ENCODE results near the gene RPRD2. TPM values are rescaled to one million over a fixed set of nuclear protein-coding genes. Genes with fewer than 3 reads are reported as not detected.
"Not testable (repeated sequence)": the region's sequence is repeated elsewhere in the genome, so short reads cannot be mapped to it uniquely, and the experiment has no call there.

RPRD2 gene
- polyA plus RNA-seq, 2 donors, result 7.1 to 8.9 TPM

DNA sequence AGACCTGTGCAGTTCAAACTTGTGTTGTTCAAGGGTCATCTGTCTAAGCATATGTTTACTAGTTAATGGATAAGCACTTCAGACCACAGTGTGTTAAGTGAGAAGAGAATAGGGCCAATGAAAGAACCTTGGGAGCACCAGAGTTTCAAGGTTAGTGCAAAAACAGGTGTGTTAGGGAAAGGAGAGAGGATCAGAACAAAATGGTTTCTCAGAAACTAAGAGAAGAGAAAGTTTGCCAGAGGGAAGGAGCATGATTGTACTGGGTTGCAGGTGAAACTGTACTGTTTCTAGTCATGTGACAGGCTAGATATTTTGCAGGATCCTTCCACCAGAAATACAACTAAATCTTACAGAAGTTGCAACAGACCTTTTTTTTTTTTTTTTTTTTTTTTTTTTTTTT is 23.3 kb downstream of the RPRD2 start:
- Histone ChIP-seq H3K27me3 (ENCODE audit: control insufficient read depth in 1 of 2, insufficient read depth in 2 of 2, low read length in 2 of 2) (no peaks in the 10 kb centered on the region), H3K9me3 (ENCODE audit: control insufficient read depth in 2 of 2, insufficient read depth in 1 of 2, low read depth in 1 of 2, low read length in 1 of 2) (no peaks in the 10 kb centered on the region), H3K36me3 (ENCODE audit: control insufficient read depth in 2 of 2, insufficient read depth in 2 of 2, low read length in 1 of 2) (no peaks in the 10 kb centered on the region), H3K27ac (ENCODE audit: low read depth in 2 of 2, low read length in 1 of 2) (no peak overlapping the region), H3K4me3 (ENCODE audit: low read depth in 1 of 2, low read length in 2 of 2) (no peak overlapping the region), H3K4me1 (ENCODE audit: control insufficient read depth in 2 of 2, insufficient read depth in 2 of 2, low read length in 1 of 2) (peaks cover 0 to 3% of the 10 kb centered on the region in 2 donors)

DNA sequence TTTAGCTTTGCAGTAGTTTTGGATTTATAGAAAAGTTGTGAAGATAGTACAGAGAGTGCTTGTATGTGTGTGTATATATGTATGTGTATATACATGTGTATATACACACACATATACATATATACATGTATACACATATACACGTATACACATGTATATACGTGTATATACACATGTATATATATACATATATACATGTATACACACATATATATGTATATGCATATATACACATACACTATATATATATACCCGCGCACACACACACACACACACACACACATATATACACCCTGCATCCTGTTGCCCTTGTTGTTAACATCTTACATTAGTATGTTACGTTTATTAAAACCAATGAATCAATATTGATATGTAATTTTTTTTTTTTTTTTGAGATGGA is 24.3 kb downstream of the RPRD2 start:
- Histone ChIP-seq H3K9me3 (ENCODE audit: control insufficient read depth in 2 of 2, insufficient read depth in 1 of 2, low read depth in 1 of 2, low read length in 1 of 2) (no peaks in the 10 kb centered on the region), H3K4me3 (ENCODE audit: low read depth in 1 of 2, low read length in 2 of 2) (no peak overlapping the region), H3K27ac (ENCODE audit: low read depth in 2 of 2, low read length in 1 of 2) (no peak overlapping the region), H3K4me1 (ENCODE audit: control insufficient read depth in 2 of 2, insufficient read depth in 2 of 2, low read length in 1 of 2) (peaks cover 0 to 3% of the 10 kb centered on the region in 2 donors), H3K27me3 (ENCODE audit: control insufficient read depth in 1 of 2, insufficient read depth in 2 of 2, low read length in 2 of 2) (no peaks in the 10 kb centered on the region), H3K36me3 (ENCODE audit: control insufficient read depth in 2 of 2, insufficient read depth in 2 of 2, low read length in 1 of 2) (peaks cover 0 to 2% of the 10 kb centered on the region in 2 donors)
- 84 to 89% methylated on average over 5 of the region's 5 CpGs for WGBS, 2 donors

DNA sequence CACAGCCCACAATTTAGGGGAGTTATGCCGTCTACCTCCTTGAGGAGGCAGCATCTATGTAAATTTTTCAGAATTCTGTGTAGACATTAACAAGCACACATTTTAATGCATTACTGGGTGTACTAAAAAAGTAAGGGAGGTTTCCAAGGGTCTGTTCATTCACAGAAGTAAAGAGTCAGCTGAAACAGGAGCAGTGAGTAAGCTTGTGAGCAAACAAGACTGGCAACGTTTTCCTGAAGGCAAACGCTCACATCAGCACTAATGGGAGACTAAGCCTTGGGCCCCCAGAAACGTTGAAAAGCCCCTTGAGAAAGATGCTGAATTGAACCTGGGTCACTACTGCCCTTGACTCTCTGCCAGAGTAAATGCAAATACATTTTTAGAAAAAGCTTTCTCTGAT is 25.7 kb downstream of the RPRD2 start:
- H3K4me1 ChIP-seq (ENCODE audit: control insufficient read depth in 2 of 2, insufficient read depth in 2 of 2, low read length in 1 of 2), result peaks cover 0 to 3% of the 10 kb centered on the region in 2 donors
- no peak overlapping the region for H3K27ac ChIP-seq (ENCODE audit: low read depth in 2 of 2, low read length in 1 of 2)
- H3K4me3 ChIP-seq (ENCODE audit: low read depth in 1 of 2, low read length in 2 of 2), result no peak overlapping the region
- H3K9me3 ChIP-seq (ENCODE audit: control insufficient read depth in 2 of 2, insufficient read depth in 1 of 2, low read depth in 1 of 2, low read length in 1 of 2), result no peaks in the 10 kb centered on the region
- H3K27me3 ChIP-seq (ENCODE audit: control insufficient read depth in 1 of 2, insufficient read depth in 2 of 2, low read length in 2 of 2), result no peaks in the 10 kb centered on the region
- peaks cover 0 to 2% of the 10 kb centered on the region in 2 donors for H3K36me3 ChIP-seq (ENCODE audit: control insufficient read depth in 2 of 2, insufficient read depth in 2 of 2, low read length in 1 of 2)
- 35 to 36% methylated on average over 4 of the region's 4 CpGs for WGBS, 2 donors

DNA sequence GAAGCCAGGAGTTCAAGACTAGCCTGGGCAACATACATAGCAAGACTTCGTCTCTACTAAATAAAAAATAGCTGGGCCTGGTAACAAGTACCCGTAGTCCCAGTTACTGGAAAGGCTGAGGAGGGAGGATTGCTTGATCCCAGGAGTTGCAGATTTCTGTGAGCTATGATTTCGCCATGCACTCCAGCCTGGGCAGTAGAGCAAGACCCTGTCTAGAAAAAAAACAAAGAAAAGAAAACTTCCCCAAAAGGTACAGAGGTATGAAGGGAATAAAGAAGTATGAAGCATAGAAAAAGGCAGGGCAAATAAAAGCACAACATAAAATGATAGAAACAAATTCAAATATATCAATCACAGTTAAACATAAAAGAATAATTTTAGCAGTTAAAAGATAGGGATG is 28.7 kb downstream of the RPRD2 start:
- Histone ChIP-seq H3K27ac (ENCODE audit: low read depth in 2 of 2, low read length in 1 of 2) (no peak overlapping the region), H3K4me1 (ENCODE audit: control insufficient read depth in 2 of 2, insufficient read depth in 2 of 2, low read length in 1 of 2) (peaks cover 0 to 3% of the 10 kb centered on the region in 2 donors), H3K9me3 (ENCODE audit: control insufficient read depth in 2 of 2, insufficient read depth in 1 of 2, low read depth in 1 of 2, low read length in 1 of 2) (no peaks in the 10 kb centered on the region), H3K27me3 (ENCODE audit: control insufficient read depth in 1 of 2, insufficient read depth in 2 of 2, low read length in 2 of 2) (no peaks in the 10 kb centered on the region), H3K4me3 (ENCODE audit: low read depth in 1 of 2, low read length in 2 of 2) (no peak overlapping the region), H3K36me3 (ENCODE audit: control insufficient read depth in 2 of 2, insufficient read depth in 2 of 2, low read length in 1 of 2) (peaks cover 0 to 2% of the 10 kb centered on the region in 2 donors)
- WGBS, 2 donors, result 70 to 81% methylated on average over 3 of the region's 3 CpGs

DNA sequence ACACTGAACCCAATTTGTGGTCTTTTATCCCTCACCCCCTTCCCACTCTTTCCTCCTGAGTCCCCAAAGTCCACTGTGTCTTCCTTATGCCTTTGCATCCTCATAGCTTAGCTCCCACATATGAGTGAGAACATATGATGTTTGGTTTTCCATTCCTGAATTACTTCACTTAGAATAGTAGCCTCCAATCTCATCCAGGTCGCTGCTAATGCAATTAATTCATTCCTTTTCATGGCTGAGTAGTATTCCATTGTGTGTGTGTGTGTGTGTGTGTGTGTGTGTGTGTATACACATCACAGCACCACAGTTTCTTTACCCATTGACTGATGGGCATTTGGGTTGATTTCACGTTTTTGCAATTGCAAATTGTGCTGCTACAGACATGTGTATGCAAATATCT is 31.2 kb downstream of the RPRD2 start:
- H3K4me1 ChIP-seq (ENCODE audit: control insufficient read depth in 2 of 2, insufficient read depth in 2 of 2, low read length in 1 of 2); H3K36me3 ChIP-seq (ENCODE audit: control insufficient read depth in 2 of 2, insufficient read depth in 2 of 2, low read length in 1 of 2); H3K27me3 ChIP-seq (ENCODE audit: control insufficient read depth in 1 of 2, insufficient read depth in 2 of 2, low read length in 2 of 2); H3K9me3 ChIP-seq (ENCODE audit: control insufficient read depth in 2 of 2, insufficient read depth in 1 of 2, low read depth in 1 of 2, low read length in 1 of 2); H3K4me3 ChIP-seq (ENCODE audit: low read depth in 1 of 2, low read length in 2 of 2); H3K27ac ChIP-seq (ENCODE audit: low read depth in 2 of 2, low read length in 1 of 2): not testable (repeated sequence)
- 92 to 95% methylated on average over 2 of the region's 2 CpGs for WGBS, 2 donors

DNA sequence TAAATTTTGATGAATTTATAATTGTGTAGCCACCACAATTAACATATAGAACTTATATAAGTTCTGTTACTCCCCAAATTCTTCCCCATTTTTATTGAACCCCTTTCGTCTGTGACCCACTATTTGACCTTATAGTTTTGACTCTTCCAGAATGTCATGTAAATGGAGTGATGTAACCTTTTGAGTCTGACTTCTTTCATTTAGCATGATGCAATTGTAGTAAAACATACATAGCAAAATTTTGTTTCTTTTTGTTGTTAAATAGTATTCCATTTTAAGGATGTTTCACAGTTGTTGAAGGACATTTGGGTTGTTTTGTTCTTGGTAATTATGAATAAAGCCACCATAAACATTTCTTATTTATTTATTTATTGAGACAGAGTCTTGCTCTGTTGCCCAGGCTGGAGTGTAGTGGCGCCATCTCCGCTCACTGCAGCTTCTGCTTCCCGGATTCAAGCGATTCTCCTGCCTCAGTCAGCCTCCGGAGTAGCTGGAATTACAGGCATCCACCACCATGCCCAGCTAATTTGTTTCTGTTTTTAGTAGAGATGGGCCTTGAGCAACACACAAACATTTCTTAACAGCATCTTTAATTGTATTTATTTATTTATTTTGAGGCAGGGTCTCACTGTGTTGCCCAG is 33.6 kb downstream of the RPRD2 start:
- Histone ChIP-seq H3K27ac (ENCODE audit: low read depth in 2 of 2, low read length in 1 of 2) (no peak overlapping the region), H3K4me1 (ENCODE audit: control insufficient read depth in 2 of 2, insufficient read depth in 2 of 2, low read length in 1 of 2) (no peaks in the 10 kb centered on the region), H3K9me3 (ENCODE audit: control insufficient read depth in 2 of 2, insufficient read depth in 1 of 2, low read depth in 1 of 2, low read length in 1 of 2) (no peaks in the 10 kb centered on the region), H3K36me3 (ENCODE audit: control insufficient read depth in 2 of 2, insufficient read depth in 2 of 2, low read length in 1 of 2) (peaks cover 0 to 2% of the 10 kb centered on the region in 2 donors), H3K27me3 (ENCODE audit: control insufficient read depth in 1 of 2, insufficient read depth in 2 of 2, low read length in 2 of 2) (no peaks in the 10 kb centered on the region), H3K4me3 (ENCODE audit: low read depth in 1 of 2, low read length in 2 of 2) (no peak overlapping the region)
- WGBS, 2 donors, result 95 to 97% methylated on average over 6 of the region's 6 CpGs

DNA sequence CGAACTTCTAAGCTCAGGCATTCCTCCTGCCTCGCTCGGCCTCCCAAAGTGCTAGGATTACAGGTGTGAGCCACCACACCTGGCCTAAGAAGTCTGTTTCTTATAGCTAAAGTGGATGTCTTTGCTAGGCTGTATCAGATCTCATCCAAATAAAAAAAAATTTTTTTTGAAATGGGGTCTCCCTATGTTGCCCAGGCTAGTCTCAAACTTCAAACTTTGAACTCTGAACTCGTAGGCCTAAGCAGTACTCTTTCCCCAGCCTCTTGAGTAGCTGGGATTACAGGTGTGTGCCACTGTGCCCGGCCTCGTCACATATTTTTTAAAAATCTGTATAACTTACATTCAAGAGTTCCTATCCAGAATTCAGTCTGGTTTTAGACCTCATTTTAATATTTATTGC is 40.5 kb downstream of the RPRD2 start:
- no peaks in the 10 kb centered on the region for H3K36me3 ChIP-seq (ENCODE audit: control insufficient read depth in 2 of 2, insufficient read depth in 2 of 2, low read length in 1 of 2)
- no peaks in the 10 kb centered on the region for H3K9me3 ChIP-seq (ENCODE audit: control insufficient read depth in 2 of 2, insufficient read depth in 1 of 2, low read depth in 1 of 2, low read length in 1 of 2)
- no peak overlapping the region for H3K27ac ChIP-seq (ENCODE audit: low read depth in 2 of 2, low read length in 1 of 2)
- 82 to 90% methylated on average over 6 of the region's 6 CpGs for WGBS, 2 donors
- H3K4me3 ChIP-seq (ENCODE audit: low read depth in 1 of 2, low read length in 2 of 2), result no peak overlapping the region
- H3K27me3 ChIP-seq (ENCODE audit: control insufficient read depth in 1 of 2, insufficient read depth in 2 of 2, low read length in 2 of 2), result no peaks in the 10 kb centered on the region
- peaks cover 0 to 3% of the 10 kb centered on the region in 2 donors for H3K4me1 ChIP-seq (ENCODE audit: control insufficient read depth in 2 of 2, insufficient read depth in 2 of 2, low read length in 1 of 2)

DNA sequence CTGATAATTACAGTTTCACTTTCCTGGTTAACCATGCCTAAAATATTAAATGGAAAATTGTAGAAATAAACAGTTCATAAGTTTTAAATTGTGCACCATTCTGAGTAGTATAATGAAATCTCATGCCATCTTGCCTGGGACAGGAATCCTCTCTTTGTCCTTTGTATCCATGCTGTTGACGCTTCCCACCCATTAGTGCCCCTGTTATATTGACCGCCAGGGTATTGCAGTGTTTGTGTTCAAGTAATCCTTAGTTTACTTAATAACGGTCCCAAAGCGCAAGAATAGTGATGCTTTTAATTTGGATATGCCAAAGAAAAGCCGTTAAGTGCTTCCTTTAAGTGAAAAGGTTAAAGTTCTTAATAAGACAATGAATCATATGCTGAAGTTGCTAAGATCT is 41.7 kb downstream of the RPRD2 start:
- H3K27ac ChIP-seq (ENCODE audit: low read depth in 2 of 2, low read length in 1 of 2), result no peak overlapping the region
- no peaks in the 10 kb centered on the region for H3K36me3 ChIP-seq (ENCODE audit: control insufficient read depth in 2 of 2, insufficient read depth in 2 of 2, low read length in 1 of 2)
- H3K27me3 ChIP-seq (ENCODE audit: control insufficient read depth in 1 of 2, insufficient read depth in 2 of 2, low read length in 2 of 2), result no peaks in the 10 kb centered on the region
- WGBS, 2 donors, result 62 to 71% methylated on average over 5 of the region's 5 CpGs
- H3K9me3 ChIP-seq (ENCODE audit: control insufficient read depth in 2 of 2, insufficient read depth in 1 of 2, low read depth in 1 of 2, low read length in 1 of 2), result no peaks in the 10 kb centered on the region
- no peak overlapping the region for H3K4me3 ChIP-seq (ENCODE audit: low read depth in 1 of 2, low read length in 2 of 2)
- H3K4me1 ChIP-seq (ENCODE audit: control insufficient read depth in 2 of 2, insufficient read depth in 2 of 2, low read length in 1 of 2), result peaks cover 0 to 3% of the 10 kb centered on the region in 2 donors

DNA sequence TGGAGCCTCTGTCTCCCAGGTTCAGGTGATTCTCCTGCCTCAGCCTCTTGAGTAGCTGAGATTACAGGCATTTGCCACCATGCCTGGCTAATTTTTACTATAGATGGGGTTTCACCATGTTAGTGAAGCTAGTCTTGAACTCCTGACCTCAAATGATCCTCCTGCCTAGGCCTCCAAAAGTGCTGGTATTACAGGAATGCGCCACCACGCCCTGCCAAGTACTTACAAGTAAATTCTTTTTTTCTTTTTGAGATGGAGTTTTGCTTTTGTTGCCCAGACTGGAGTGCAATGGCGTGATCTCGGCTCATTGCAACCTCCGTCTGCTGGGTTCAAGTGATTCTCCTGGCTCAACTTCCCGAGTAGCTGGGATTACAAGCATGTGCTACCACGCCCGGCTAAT is 42.5 kb downstream of the RPRD2 start:
- Histone ChIP-seq H3K36me3 (ENCODE audit: control insufficient read depth in 2 of 2, insufficient read depth in 2 of 2, low read length in 1 of 2) (no peaks in the 10 kb centered on the region), H3K9me3 (ENCODE audit: control insufficient read depth in 2 of 2, insufficient read depth in 1 of 2, low read depth in 1 of 2, low read length in 1 of 2) (no peaks in the 10 kb centered on the region), H3K4me1 (ENCODE audit: control insufficient read depth in 2 of 2, insufficient read depth in 2 of 2, low read length in 1 of 2) (peaks cover 0 to 3% of the 10 kb centered on the region in 2 donors), H3K4me3 (ENCODE audit: low read depth in 1 of 2, low read length in 2 of 2) (no peak overlapping the region), H3K27me3 (ENCODE audit: control insufficient read depth in 1 of 2, insufficient read depth in 2 of 2, low read length in 2 of 2) (no peaks in the 10 kb centered on the region), H3K27ac (ENCODE audit: low read depth in 2 of 2, low read length in 1 of 2) (no peak overlapping the region)
- 90 to 91% methylated on average over 8 of the region's 8 CpGs for WGBS, 2 donors

DNA sequence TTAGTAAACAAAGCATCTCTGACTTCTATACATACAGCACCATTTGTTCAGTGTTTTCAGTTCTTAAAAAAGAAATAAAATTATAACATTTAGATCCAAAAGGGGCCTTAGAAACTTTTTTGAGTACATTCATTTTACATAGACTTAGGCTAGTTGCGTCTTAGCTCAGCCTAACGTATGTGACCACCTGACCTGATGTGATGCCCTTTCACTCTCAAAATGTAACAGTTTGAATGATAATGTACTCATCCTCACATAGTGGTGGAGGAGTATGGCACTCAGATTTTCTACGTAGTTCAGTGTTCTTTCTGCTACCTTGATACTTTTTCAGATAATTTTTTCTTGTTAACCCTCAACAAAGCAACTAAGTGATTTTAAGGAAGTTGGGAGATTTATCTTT is 43.4 kb downstream of the RPRD2 start:
- Histone ChIP-seq H3K36me3 (ENCODE audit: control insufficient read depth in 2 of 2, insufficient read depth in 2 of 2, low read length in 1 of 2) (no peaks in the 10 kb centered on the region), H3K9me3 (ENCODE audit: control insufficient read depth in 2 of 2, insufficient read depth in 1 of 2, low read depth in 1 of 2, low read length in 1 of 2) (no peaks in the 10 kb centered on the region), H3K27ac (ENCODE audit: low read depth in 2 of 2, low read length in 1 of 2) (no peak overlapping the region), H3K27me3 (ENCODE audit: control insufficient read depth in 1 of 2, insufficient read depth in 2 of 2, low read length in 2 of 2) (no peaks in the 10 kb centered on the region), H3K4me3 (ENCODE audit: low read depth in 1 of 2, low read length in 2 of 2) (no peak overlapping the region), H3K4me1 (ENCODE audit: control insufficient read depth in 2 of 2, insufficient read depth in 2 of 2, low read length in 1 of 2) (peaks cover 0 to 3% of the 10 kb centered on the region in 2 donors)
- 94 to 95% methylated on average over 3 of the region's 3 CpGs for WGBS, 2 donors

All from esophagus (tissue), 2 donors.